Measurements from ENCODE around the gene ENTPD1.

- TF ChIP-seq CTCF (IDR thresholded peaks at IDR 0.05; ENCODE audit: insufficient read depth, low read depth, low read length): no peak
- no peak for TF ChIP-seq EZH2 (IDR thresholded peaks at IDR 0.05; ENCODE audit: insufficient read depth, low read length)
Measured at GRCh38 chr10:95881316-95881715, 125.4 kb downstream of the ENTPD1 start.
